OCI-LY7 (cell line): ENCODE results near the gene DLG5. TPM values are rescaled to one million over a fixed set of nuclear protein-coding genes. Genes with fewer than 3 reads are reported as not detected.

Experiments used
- BruUV-seq: library from RNA; stranded (reverse); fragments of 400-500 nt; replicated peaks from 2 replicates; lab custom pipeline; 2021; lab: Mats Ljungman, UMichigan
- CTCF ChIA-PET: fragments of 300-600 bp; sonication (Branson Sonifier 250); formaldehyde crosslinking; loops from one replicate; lab custom pipeline; 2022; ENCODE audit warnings: antibody characterized with exemption; ENCODE audit not compliant: unreplicated experiment; lab: Charles Lee
- POLR2A ChIA-PET: fragments of 300-600 bp; sonication (Branson Sonifier 250); formaldehyde crosslinking; loops from one replicate; lab custom pipeline; 2022; ENCODE audit warnings: antibody characterized with exemption; lab: Charles Lee
- DNase-seq: peaks from one replicate; pipeline ENCODE4 v3.0.0-alpha.2; 2015; ENCODE audit warnings: low spot score
- H2AFZ ChIP-seq: fragments of 200-600 bp; sonication (generic), shearing (Covaris generic); 2 replicates; pipeline ENCODE4 v1.6.1; 2014; ENCODE audit warnings: mild to moderate bottlenecking, antibody characterized with exemption, low read length, moderate library complexity
- H3K27ac ChIP-seq: fragments of 200-600 bp; sonication (generic); 2 replicates; pipeline ENCODE4 v1.5.1; 2014; ENCODE audit warnings: mixed run types, low read depth, mild to moderate bottlenecking, moderate library complexity, low read length, inconsistent platforms; ENCODE audit not compliant: poor library complexity, severe bottlenecking
- H3K36me3 ChIP-seq: fragments of 200-600 bp; sonication (generic); 2 replicates; pipeline ENCODE4 v1.6.1; 2014; ENCODE audit warnings: mild to moderate bottlenecking, antibody characterized with exemption, low read length, moderate library complexity, mixed read lengths; ENCODE audit not compliant: insufficient read depth
- H3K4me1 ChIP-seq: fragments of 200-600 bp; sonication (generic); 2 replicates; pipeline ENCODE4 v1.5.1; 2014; ENCODE audit warnings: mild to moderate bottlenecking, low read length; ENCODE audit not compliant: insufficient read depth, poor library complexity, severe bottlenecking
- H3K4me2 ChIP-seq: fragments of 200-600 bp; sonication (generic); 2 replicates; pipeline ENCODE4 v1.6.1; 2014; ENCODE audit warnings: mild to moderate bottlenecking, low read length
- H3K4me3 ChIP-seq: fragments of 200-600 bp; sonication (generic); 2 replicates; pipeline ENCODE4 v1.5.1; 2014; ENCODE audit warnings: mild to moderate bottlenecking, low read depth, low read length; ENCODE audit not compliant: poor library complexity, severe bottlenecking
- H3K79me2 ChIP-seq: fragments of 200-600 bp; sonication (generic); 2 replicates; pipeline ENCODE4 v1.6.1; 2016; ENCODE audit warnings: low read depth, mild to moderate bottlenecking, low read length, moderate library complexity, mixed read lengths; ENCODE audit not compliant: insufficient read depth
- H3K9me2 ChIP-seq: fragments of 200-600 bp; sonication (generic); 2 replicates; pipeline ENCODE4 v1.6.1; 2016; ENCODE audit warnings: mild to moderate bottlenecking, low read length, mixed read lengths; ENCODE audit not compliant: insufficient read depth
- H3K9me3 ChIP-seq: fragments of 200-600 bp; sonication (generic); 2 replicates; pipeline ENCODE4 v1.6.1; 2014; ENCODE audit warnings: mild to moderate bottlenecking, mixed run types, low read length, mixed read lengths
- H4K20me1 ChIP-seq: fragments of 200-600 bp; sonication (generic); 2 replicates; pipeline ENCODE4 v1.6.1; 2014; ENCODE audit warnings: mild to moderate bottlenecking, antibody characterized with exemption, low read length, moderate library complexity, mixed read lengths; ENCODE audit not compliant: insufficient read depth
- EZH2phosphoT487 ChIP-seq: fragments of 200-600 bp; sonication (generic); IDR thresholded peaks from 2 replicates; pipeline ENCODE4 v1.6.1; 2018; ENCODE audit warnings: low read depth, borderline replicate concordance, mild to moderate bottlenecking, mixed run types, antibody characterized with exemption, low read length, moderate library complexity, mixed read lengths
- intact Hi-C: fragments of 100-400 bp; cut with micrococcal nuclease; formaldehyde crosslinking; loops from one replicate; pipeline ENCODE4 v1.10.0; 2022; ENCODE audit not compliant: unreplicated experiment
- total RNA-seq, 2 experiments: library from RNA; depleted of rRNA in 1 of 2; stranded (reverse); fragments of >200 nt in 1 of 2; shearing (Covaris generic) in 1 of 2; gene quantifications; 2 replicates each; pipeline ENCODE4 v1.2.3, GENCODE V29; 2014 to 2022
- TF ChIP-seq, protein P1 (sequence below): fragments of 200-600 bp; sonication (generic); conservative IDR thresholded peaks from 2 replicates; pipeline ENCODE4 v1.5.1; 2014; ENCODE audit warnings: mild to moderate bottlenecking, antibody characterized with exemption, low read length, moderate library complexity, mixed read lengths

Gene DLG5
- total RNA-seq, 2 experiments from 2014 or later, result 0.27 TPM; not detected in 1

DNA sequence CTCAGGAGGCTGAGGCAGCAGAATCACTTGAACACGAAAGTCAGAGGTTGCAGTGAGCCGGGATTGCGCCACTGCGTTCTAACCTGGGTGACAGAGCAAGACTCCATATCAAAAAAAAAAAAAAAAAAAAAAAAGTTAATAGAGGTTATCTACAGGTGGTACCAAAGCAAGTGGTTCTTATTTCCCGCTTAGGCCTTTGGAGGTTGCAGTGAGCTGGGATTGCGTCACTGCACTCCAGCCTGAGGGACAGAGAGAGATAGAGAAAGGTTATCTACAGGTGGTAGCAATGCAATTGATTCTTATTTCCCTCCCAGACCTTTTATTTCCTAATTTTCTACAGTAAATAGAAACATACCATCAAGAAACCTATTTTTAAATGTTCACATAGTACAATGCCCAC is 98.2 kb downstream of the DLG5 start:
- Histone ChIP-seq H3K36me3 (no peaks in the 10 kb centered on the region), H4K20me1 (no peaks in the 10 kb centered on the region), H3K9me2 (no peaks in the 10 kb centered on the region), H2AFZ (no peak overlapping the region), H3K4me1 (no peaks in the 10 kb centered on the region), H3K9me3 (no peaks in the 10 kb centered on the region), H3K79me2 (no peaks in the 10 kb centered on the region), H3K4me3 (no peak overlapping the region), H3K27ac (no peak overlapping the region), H3K4me2 (no peak overlapping the region)
- intact Hi-C loops, result no loop called here
- no TSS peak for BruUV-seq
- no peak for DNase-seq
- TF ChIP-seq, protein P1, sequence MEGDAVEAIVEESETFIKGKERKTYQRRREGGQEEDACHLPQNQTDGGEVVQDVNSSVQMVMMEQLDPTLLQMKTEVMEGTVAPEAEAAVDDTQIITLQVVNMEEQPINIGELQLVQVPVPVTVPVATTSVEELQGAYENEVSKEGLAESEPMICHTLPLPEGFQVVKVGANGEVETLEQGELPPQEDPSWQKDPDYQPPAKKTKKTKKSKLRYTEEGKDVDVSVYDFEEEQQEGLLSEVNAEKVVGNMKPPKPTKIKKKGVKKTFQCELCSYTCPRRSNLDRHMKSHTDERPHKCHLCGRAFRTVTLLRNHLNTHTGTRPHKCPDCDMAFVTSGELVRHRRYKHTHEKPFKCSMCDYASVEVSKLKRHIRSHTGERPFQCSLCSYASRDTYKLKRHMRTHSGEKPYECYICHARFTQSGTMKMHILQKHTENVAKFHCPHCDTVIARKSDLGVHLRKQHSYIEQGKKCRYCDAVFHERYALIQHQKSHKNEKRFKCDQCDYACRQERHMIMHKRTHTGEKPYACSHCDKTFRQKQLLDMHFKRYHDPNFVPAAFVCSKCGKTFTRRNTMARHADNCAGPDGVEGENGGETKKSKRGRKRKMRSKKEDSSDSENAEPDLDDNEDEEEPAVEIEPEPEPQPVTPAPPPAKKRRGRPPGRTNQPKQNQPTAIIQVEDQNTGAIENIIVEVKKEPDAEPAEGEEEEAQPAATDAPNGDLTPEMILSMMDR, result no peak
- TF ChIP-seq EZH2phosphoT487, result no peak
- POLR2A ChIA-PET, result no interaction called here
- CTCF ChIA-PET, result no interaction called here

DNA sequence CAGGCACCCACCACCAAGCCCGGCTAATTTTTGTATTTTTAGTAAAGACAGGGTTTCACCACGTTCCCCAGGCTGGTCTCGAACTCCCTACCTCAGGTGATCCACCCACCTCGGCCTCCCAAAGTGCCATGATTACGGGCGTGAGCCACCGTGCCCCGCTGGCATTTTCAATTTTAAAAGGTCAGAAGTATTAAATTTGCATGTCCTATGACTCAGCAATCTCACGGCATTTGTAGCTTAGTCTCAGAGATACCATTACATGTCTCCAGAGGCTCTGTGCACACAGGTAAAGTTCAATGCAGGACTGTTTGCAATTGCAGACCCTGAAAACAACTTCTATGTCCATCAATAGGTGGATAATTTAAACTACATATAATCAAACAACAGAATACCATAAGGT is 99.2 kb downstream of the DLG5 start:
- BruUV-seq, result no TSS peak
- Histone ChIP-seq H3K4me2 (no peak overlapping the region), H3K27ac (no peak overlapping the region), H4K20me1 (no peaks in the 10 kb centered on the region), H3K9me2 (no peaks in the 10 kb centered on the region), H3K4me1 (no peaks in the 10 kb centered on the region), H3K36me3 (no peaks in the 10 kb centered on the region), H3K79me2 (no peaks in the 10 kb centered on the region), H3K4me3 (no peak overlapping the region), H2AFZ (no peak overlapping the region), H3K9me3 (no peaks in the 10 kb centered on the region)
- TF ChIP-seq, protein P1, result no peak
- TF ChIP-seq EZH2phosphoT487, result no peak
- CTCF ChIA-PET, result no interaction called here
- DNase-seq, result no peak
- intact Hi-C loops, result no loop called here
- POLR2A ChIA-PET, result no interaction called here

DNA sequence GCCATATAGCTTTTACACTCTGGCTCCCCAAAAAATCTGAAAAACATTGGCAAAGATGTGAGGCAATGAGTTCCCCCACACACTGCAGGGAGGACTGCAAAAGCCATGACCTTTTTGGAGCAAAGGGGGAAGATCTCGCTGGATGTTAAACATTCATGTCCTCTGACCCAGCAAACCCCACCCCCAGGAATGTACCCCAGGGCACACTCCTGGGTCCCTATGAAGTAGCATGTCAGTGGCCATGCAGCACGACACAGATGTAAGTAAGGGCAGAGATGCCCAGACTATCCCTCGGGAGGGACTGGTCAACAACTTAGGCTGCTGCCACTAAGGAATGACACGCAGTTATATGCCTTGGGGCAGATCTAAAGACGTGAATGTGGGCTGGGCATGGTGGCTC is 100.6 kb downstream of the DLG5 start:
- CTCF ChIA-PET, result no interaction called here
- H3K9me3 ChIP-seq, result no peaks in the 10 kb centered on the region
- no peak overlapping the region for H2AFZ ChIP-seq
- POLR2A ChIA-PET, result no interaction called here
- TF ChIP-seq EZH2phosphoT487, result no peak
- TF ChIP-seq, protein P1, result no peak
- no peaks in the 10 kb centered on the region for H3K36me3 ChIP-seq
- intact Hi-C loops, result no loop called here
- H3K79me2 ChIP-seq, result no peaks in the 10 kb centered on the region
- H3K9me2 ChIP-seq, result no peaks in the 10 kb centered on the region
- DNase-seq, result no peak
- H3K27ac ChIP-seq, result no peak overlapping the region
- no TSS peak for BruUV-seq
- no peaks in the 10 kb centered on the region for H3K4me1 ChIP-seq
- no peak overlapping the region for H3K4me2 ChIP-seq
- no peak overlapping the region for H3K4me3 ChIP-seq
- H4K20me1 ChIP-seq, result no peaks in the 10 kb centered on the region
